ENCODE measurements around the gene YY2. TPM values are rescaled to one million over a fixed set of nuclear protein-coding genes. Genes with fewer than 3 reads are reported as not detected.

The YY2 gene
- total and polyA plus RNA-seq, 12 donors, result 0.41 to 1.4 (median 0.72) TPM

DNA sequence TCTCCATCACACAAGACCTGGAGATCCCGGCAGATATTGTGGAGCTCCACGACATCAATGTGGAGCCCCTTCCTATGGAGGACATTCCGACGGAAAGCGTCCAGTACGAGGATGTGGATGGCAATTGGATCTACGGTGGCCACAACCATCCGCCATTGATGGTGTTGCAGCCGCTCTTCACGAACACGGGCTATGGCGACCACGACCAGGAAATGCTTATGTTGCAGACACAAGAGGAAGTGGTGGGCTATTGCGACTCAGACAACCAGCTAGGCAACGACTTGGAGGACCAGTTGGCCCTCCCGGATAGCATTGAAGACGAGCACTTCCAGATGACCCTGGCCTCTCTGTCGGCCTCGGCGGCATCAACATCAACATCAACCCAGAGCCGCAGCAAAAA lies 717 bp downstream of the YY2 start:
- no peaks in the 10 kb centered on the region for H3K9me3 ChIP-seq
- TF ChIP-seq, protein P1, sequence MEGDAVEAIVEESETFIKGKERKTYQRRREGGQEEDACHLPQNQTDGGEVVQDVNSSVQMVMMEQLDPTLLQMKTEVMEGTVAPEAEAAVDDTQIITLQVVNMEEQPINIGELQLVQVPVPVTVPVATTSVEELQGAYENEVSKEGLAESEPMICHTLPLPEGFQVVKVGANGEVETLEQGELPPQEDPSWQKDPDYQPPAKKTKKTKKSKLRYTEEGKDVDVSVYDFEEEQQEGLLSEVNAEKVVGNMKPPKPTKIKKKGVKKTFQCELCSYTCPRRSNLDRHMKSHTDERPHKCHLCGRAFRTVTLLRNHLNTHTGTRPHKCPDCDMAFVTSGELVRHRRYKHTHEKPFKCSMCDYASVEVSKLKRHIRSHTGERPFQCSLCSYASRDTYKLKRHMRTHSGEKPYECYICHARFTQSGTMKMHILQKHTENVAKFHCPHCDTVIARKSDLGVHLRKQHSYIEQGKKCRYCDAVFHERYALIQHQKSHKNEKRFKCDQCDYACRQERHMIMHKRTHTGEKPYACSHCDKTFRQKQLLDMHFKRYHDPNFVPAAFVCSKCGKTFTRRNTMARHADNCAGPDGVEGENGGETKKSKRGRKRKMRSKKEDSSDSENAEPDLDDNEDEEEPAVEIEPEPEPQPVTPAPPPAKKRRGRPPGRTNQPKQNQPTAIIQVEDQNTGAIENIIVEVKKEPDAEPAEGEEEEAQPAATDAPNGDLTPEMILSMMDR (IDR thresholded peaks at IDR 0.05), result no peak
- no peaks in the 10 kb centered on the region for H3K4me1 ChIP-seq
- ATAC-seq (no peak), DNase-seq (no peak)
- H3K4me3 ChIP-seq, result no peak overlapping the region
- intact Hi-C loops (cut with DNase I), result no loop called here
- peaks cover 0 to 61% (median 7%) of the 10 kb centered on the region in 9 donors for H3K36me3 ChIP-seq
- WGBS, 2 donors, result 98 to 99% methylated on average over 21 of the region's 21 CpGs
- H3K27ac ChIP-seq, result no peak overlapping the region
- no peaks in the 10 kb centered on the region for H3K27me3 ChIP-seq

DNA sequence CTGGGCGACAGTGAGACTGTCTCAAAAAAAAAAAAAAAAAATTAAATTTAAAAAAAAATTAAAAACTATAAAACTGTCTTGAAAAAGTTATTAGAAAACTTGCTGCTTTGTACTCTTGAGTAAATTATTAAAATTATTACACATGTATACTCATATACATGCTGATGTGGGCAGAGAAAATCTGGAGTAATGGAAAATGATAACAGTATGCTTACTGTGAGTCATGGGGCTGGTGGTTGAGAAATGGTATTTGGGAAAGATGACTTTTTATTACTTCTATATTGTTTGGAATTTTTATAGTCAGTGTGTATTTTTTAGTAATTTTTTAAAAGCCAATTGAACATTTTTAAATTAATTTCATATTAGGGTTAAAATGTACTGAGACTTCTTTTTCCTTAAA lies 7.5 kb downstream of the YY2 start:
- intact Hi-C loops (cut with DNase I), result no loop called here
- Histone ChIP-seq H3K27me3 (no peaks in the 10 kb centered on the region), H3K4me3 (no peak overlapping the region), H3K4me1 (peaks cover 0 to 8% (median 0%) of the 10 kb centered on the region in 9 donors), H3K36me3 (peaks cover 0 to 4% (median 0%) of the 10 kb centered on the region in 9 donors), H3K9me3 (no peaks in the 10 kb centered on the region), H3K27ac (no peak overlapping the region)
- WGBS, 2 donors, result 100% methylated on average over 1 of the region's 1 CpG
- TF ChIP-seq, protein P1 (IDR thresholded peaks at IDR 0.05), result no peak
- ATAC-seq (no peak), DNase-seq (no peak)

- Histone ChIP-seq H3K36me3 (peaks cover 0 to 6% (median 0%) of the 10 kb centered on the region in 9 donors), H3K27me3 (no peaks in the 10 kb centered on the region), H3K9me3 (no peaks in the 10 kb centered on the region), H3K27ac (no peak overlapping the region), H3K4me1 (peaks cover 0 to 8% (median 0%) of the 10 kb centered on the region in 9 donors), H3K4me3 (no peak overlapping the region)
- DNase-seq (no peak), ATAC-seq (no peak)
- intact Hi-C loops (cut with DNase I), result no loop called here
- TF ChIP-seq, protein P1 (IDR thresholded peaks at IDR 0.05), result no peak
Observed at GRCh38 chrX:21865436-21865835, 9.6 kb downstream of the YY2 start.

DNA sequence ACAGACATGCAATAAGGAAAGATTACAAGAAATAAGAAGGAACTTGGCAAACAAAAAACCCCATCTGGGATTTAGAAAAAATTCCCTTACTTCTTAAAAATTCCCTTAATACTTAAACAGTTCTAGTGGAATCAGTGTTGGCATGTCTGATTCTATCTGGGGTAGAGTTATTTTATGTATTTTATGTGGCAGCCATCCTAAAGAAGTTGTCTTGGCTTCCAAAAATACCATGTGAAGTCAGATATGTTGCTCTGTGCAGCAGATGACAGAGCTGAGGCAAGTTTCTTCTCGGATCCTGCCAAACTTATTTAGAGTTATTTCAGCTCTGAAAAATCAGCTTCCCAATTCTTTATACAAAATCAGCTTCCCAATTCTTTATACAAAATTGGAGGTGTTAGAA lies 14.7 kb downstream of the YY2 start:
- no peaks in the 10 kb centered on the region for H3K27me3 ChIP-seq
- TF ChIP-seq, protein P1 (IDR thresholded peaks at IDR 0.05), result no peak
- peaks cover 0 to 6% (median 0%) of the 10 kb centered on the region in 9 donors for H3K36me3 ChIP-seq
- intact Hi-C loops (cut with DNase I), result no loop called here
- no peak for DNase-seq
- peak overlapping the region in 4 of 10 donors; percentile 19 to 35 (median 28) for H3K27ac ChIP-seq
- ATAC-seq, result peak in 1 of 8 donors; percentile 42
- WGBS, 2 donors, result 31 to 46% methylated on average over 1 of the region's 1 CpG
- H3K4me1 ChIP-seq, result peaks cover 0 to 11% (median 0%) of the 10 kb centered on the region in 9 donors
- no peak overlapping the region for H3K4me3 ChIP-seq
- no peaks in the 10 kb centered on the region for H3K9me3 ChIP-seq

Data from heart right ventricle (tissue), 16 donors.